ENCODE data around the gene AGPAT4.
"Not testable (repeated sequence)": the region's sequence is repeated elsewhere in the genome, so short reads cannot be mapped to it uniquely, and the experiment has no call there.

AGPAT4 gene

DNA sequence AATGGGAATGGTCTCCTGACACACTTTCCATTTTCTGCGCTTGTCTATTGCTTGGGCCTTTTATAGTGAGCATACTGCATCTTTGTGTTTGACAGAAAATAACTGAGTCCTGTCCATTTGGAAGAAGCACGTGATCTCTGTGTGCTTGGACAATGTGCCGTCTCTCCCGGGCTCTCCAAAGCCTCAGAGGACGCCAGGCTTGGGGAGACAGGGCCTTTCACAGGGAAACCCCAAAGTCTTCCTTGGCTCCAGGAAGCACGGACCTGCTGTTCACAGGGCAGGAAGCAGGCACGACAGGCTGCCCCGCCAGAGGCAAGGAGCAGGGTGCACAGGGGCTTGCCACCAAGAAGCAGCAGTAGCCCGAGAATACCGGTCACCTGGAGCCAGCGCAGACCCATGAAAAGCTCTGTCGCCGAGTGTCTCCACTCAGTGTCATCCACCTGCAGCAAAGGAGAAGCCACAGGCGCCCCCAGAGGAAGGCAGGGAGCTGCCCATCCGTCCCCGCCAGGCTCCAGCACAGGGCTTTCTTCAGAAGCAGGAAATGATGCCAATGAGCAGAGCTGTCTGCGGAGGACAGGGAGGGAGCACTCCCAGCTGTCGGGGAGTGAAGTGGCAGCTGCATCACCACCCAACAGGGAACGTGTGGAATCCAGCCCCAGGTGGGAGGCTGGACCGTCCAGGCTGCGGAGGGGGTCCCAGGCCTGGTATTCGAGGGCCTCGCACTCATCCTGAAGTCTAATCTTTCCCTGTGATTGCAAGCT lies 135.1 kb downstream of the AGPAT4 start:
- no peak for DNase-seq (ENCODE audit: low spot score)

DNA sequence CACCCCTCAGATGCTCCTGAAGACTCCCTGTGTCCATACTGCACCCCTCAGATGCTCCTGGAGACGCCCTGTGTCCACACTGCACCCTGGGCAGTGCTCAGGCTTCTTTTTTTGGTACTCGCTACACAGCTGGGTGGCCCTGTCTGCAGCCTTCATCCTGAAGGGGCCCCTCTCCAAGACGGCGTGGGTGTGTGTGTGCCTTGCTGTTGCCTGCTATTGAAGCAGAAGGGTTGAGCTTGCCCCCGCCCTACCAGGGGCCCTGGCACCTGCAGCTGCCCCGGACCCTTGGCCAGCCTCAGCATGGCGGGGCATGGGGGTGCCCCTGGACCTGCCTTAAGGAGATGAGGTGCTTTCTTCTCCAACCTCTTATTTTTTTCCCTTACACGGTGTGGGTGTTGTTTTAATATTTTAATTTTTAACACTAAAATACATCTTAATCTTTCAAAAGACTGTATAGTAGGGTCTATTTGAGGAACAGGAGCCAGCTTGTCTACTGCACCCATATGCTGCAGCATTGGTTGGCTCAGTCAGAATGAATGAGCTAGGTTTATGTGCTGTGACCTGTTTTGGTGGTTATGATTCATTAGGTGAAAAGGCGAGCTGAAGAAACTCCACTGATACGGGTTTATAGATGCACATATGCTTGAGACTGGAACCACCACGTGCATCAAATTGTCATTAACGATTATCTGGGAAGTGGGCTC lies 135.9 kb downstream of the AGPAT4 start:
- DNase-seq (ENCODE audit: low spot score) = no peak

DNA sequence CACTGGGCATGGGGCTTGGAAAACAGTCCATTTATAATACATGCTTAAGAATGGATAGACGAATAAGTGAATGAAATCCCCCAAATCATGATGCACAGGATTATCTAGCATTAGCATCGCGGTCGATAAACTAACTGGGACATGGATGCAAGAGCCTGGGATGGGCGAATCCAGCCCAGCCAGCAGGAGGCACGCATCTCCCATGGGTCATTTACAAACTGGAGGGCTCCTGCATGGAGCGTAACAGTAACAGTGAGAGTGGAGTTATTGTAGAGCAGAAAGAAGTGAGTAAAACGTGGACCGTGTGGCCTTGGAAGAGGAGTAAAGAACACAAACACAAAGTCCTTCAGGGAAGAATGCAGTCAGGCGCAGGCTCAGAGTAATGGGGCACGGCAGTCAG lies 136.5 kb downstream of the AGPAT4 start:
- no peak for DNase-seq (ENCODE audit: low spot score)

DNA sequence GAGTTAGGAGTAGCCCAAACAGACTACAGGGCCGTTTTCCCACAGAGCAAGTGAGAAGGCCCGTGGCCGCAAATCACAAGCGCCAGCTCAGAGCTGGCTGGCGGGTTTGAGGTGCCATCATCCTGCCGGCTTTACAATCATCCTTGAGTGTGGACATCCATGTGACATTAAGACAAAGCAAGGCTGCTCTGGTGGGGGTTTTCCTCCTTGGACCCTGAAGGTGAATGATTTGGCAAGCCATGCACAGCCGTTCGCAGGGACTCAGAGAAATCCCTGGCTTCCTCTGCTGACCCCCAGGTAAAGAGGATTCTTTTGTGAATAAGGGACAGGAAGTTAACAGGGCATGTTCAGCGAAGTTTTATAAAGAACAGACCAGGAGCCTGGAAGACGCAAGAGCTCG lies 137.2 kb downstream of the AGPAT4 start:
- DNase-seq (ENCODE audit: low spot score) = no peak

DNA sequence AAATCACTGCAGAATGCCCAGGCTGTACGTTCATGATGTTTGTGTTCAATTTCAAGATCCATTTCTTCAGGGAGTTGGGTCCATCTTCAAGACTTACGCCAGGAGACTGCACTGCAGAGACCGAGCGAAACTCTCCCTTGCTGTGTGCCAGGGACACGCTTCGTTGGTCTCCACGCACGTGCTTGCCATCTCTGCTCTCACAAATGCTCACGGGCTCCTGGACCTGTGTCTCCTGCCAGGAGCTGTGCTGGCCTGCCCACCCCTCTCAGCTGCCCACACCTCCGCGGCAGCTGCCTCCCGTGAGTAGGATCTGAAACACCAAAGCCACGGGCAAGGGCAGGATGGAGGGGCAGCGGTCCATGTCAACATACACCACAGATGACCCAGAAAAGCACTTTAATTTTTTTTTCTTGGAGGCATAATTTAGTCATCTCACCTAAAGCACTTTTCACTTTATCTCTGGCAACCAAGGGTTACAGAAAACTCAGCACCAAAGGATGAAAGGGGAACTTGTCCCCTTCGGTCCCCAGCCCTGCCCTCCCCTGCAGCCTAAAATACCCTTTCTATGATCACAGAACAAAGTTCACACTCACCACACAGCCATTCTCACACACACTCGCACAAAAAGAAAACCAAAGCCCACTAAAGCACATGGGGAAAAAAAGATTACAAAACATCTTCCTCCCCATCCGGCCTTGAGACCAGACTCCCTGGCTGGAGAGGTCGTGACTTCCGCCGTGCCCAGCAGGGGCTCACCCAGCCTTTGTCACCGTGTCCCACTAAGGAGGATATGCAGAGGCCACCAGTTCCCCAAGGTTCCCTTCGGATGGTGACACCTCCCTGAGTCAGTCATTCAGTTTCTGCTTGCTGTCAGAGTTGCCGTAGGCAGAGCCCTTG lies 137.9 kb downstream of the AGPAT4 start:
- DNase-seq (ENCODE audit: low spot score) = no peak

DNA sequence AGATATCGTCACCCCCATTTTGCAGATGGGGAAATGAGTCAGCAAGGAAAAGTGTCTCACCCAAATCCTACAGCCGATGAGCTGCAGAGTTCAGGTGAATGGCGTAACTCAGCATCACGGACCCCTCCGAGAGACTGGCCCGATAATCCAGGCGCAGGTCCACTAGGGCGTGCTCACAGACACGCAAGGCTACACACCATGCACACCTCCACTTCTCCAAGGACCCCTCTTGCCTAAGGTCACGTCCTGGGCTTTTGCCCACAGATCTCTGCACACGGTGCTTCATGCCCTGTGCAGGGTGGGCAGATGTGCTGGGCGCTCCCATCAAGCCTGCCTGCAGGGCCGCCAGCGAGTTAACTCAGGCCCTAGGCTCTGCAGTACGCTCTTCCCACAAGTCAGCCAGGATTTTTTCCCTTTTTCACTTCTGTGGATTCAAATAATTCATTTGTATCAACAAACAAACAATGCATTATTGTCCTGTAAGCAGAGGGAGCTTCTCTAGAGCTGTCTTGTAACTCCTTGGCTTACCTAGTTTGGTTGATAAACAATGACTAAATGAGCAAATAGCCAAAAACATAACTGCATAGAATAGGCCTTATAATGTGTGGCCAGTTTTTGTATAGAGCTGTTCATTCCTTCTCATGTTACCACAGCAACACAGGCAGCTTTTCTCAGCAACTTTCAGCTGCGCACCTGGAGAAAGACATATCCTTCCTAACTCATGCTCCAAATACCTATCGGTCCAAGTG lies 139.1 kb downstream of the AGPAT4 start:
- DNase-seq (ENCODE audit: low spot score) = no peak

DNA sequence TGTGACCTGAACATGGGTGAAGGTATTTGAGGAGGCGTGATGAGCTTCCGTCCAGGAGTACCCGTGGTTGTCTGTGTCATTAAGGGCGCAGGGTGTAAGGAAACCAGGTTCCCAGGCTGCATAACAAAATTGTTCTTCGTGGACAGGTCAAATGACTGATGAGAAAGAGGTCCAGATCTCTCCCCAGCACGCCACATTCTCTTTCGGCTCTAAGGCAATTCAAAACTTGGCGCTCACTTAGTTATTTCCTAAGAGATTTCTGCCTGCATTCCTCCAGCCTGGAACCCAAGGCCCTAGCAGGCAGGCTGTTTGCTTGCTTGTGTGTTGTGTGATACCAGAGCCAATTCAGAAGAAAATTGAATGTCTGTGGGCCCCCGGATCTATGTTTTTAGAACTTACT lies 139.9 kb downstream of the AGPAT4 start:
- DNase-seq (ENCODE audit: low spot score) = no peak

DNA sequence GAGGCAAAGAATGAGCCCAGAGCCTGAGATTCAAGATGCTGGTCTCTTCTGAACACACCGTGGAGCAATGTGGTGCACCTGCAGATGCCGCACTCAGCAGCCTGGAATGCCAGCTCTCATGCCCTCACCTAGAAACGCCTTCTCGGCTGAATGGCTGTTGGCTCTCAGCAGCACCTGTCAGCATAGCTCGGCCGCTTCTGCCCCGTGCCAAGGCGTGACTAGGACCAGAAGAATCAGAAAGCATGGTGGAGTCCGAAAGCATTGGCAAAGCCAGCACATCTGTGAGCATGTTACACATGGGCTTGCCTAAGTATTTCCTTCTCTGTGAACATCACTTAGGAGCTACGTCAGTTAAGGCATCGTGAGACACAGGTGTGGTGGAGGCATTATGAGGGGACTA lies 141.5 kb downstream of the AGPAT4 start:
- DNase-seq (ENCODE audit: low spot score) = no peak

DNA sequence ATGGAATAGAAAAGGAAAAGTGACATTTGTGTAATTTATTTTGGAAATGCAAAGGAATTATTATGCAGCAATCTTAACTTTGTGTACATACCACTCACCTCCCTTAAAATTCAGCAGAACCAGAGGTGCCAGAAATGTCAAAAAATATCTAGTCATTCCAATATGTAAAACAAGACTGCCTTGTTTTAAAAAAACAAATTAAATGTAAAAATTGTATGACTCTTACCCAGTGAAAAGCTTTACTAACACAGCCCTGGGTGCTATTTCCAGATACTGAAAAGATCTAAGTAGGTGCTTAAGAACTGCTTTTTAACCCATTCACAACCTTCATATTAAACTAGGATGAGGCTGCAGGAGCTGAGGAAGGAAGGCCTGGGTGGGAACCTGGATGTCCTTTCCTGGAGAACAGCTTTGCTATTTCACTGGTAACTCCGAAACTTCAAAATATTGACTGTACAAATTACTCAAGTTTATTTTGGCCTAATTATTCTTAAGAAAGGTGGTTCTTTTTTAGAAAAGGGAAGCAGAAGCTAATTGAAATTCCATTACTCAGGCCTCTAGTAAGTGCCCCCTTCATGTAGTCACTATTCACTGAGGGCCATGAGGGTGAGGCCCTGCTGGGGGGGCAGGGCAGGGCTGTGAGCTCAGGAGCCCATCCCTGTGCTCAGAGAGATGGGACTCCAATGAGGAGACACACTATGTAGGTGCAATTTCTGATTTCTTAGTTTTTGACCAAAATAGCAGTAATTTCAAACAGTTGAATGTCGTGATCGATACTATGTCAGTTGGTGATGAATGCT lies 142.7 kb downstream of the AGPAT4 start:
- no peak for DNase-seq (ENCODE audit: low spot score)

DNA sequence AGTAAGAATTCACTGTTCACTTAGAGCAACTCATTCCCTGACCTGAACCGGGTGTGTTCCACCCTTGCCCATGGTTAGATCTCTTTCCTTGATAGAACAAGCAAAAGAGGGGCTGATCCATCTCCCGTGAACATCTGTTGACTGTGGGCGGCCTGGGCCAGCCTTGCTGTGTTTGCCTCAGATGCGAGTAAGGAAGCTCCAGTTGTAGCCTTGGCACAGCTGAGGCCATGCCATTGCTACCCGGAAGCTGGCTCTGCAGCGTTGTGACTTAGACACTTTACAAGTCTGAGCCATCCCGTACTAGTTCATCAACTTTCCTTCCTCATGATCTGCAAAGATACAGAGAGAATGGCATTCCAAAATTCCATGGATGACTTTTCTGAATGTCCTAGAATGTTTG lies 143.3 kb downstream of the AGPAT4 start:
- no peak for DNase-seq (ENCODE audit: low spot score)

DNA sequence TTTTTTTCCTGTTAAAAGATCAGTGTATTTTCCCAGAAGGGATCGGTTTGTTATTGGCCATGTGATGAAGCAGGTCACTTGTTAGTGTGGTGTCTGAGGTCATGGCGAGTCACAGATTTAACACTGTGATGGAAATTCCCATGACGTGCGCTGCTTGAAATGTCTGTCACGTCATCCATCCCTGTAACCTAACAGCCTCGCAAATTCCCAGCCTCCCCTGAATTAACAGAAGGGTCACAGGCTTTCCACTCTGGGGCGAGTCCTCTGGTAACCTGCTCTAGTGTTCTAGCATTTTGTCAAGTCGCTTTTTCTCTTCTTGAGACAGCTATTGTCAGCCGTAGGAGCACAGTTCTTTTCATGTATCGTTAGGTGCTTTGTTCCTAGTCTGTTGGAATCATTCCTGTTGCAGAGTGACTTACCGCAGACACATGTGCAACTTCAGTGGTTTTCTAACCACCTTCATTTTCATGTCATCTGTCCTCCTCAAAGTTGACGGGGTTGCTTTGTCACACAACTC lies 145.1 kb downstream of the AGPAT4 start:
- no peak for DNase-seq (ENCODE audit: low spot score)

DNA sequence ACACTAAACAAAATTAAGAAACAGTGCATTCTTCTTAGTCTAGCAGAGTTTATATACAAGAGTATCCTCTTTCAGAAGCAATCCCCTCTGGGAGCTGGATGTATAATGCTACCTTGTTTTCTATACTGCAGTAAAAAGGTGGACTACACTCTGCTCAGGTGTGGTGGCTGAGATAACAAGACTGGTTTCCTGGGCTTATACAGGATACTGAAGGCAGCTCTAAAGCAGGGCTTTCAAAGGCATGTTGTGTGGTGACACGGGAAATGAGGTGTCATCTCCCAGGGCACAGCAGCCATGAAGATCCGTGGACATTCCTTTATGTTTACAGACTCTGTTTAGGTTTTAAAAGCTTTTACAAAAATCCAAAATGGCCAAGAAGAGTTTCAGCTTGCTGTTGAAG lies 145.6 kb downstream of the AGPAT4 start:
- no peak for DNase-seq (ENCODE audit: low spot score)

DNA sequence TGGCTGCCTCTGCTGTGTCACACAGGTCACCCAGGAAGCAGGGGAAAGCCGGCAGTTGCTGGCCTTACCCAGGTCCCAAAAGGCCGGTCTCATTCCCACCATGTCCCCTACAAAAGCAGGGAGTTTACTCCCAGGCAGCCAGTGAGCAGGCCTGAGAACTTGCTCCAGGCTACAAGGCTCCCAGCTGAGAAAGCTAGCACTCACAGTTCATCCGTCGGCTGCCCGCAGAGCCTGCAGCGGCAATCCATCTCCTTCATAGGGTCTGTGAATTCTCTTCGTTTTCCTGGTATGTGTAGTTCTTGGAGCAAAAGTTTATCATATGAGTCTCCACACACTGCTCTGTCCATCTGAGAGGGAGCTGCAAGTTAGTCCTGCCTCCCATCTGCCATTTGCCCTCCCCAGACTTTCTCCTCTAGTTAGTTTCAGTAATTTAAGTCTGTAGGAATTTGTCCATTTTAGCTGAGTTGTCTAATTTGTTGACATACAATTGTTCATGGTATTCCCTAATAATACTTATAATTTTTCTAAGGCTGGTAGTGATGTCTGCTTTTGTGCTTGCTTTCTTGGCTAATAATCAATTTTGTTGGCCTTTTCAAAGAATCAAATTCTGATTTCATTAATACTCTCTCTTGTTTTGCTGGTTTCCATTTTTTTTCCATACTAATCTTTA lies 146.7 kb downstream of the AGPAT4 start:
- DNase-seq (ENCODE audit: low spot score) = no peak

DNA sequence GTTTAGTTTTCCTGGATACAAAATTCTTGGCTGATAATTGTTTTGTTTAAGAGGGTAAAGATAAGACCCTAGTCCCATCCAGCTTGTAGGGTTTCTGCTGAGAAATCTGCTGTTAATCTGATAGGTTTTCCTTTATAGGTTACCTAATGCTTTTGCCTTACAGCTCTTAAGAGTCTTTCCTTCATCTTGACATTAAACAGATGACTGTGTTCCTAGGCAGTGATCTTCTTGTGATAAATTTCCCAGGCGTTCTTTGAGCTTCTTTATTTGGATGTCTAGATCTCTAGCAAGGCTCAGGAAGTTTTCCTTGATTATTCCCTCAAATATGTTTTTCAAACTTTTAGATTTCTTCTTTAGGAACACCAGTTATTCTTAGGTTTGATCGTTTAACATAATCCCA lies 148.3 kb downstream of the AGPAT4 start:
- DNase-seq (ENCODE audit: low spot score) = no peak

DNA sequence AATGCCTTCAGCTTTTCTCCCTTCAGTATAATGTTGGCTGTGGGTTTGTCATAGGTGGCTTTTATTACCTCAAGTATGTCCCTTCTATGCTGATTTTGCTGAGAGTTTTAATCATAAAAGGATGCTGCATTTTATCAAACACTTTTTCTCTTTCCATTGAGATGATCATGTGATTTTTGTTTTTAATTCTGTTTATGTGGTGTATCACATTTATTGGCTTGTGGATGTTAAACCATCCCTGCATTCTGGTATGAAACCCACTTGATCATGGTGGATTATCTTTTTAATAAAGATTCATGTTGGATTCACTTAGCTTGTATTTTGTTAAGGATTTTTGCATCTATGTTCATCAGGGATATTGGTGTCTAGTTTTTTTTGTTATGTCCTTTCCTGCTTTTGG lies 150.5 kb downstream of the AGPAT4 start:
- not testable (repeated sequence) for DNase-seq (ENCODE audit: low spot score)

DNA sequence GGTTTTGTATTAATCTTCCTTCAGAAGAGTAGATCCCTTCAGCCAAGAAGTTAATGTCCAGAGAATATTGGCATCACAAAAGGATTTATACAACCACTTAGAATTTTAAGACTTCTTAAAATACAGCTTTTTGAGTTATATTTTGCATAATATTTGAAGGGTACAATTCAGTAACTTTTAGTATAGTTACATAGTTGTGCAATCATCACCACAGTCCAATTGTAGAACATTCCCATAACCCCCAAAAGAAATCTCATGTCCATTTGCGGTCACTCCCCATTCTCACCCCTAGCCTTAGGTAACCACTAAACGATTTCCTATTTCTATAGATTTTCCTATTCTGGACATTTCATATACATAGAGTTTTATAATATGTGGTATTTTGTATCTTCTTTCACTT lies 155.9 kb downstream of the AGPAT4 start:
- no peak for DNase-seq (ENCODE audit: low spot score)

DNA sequence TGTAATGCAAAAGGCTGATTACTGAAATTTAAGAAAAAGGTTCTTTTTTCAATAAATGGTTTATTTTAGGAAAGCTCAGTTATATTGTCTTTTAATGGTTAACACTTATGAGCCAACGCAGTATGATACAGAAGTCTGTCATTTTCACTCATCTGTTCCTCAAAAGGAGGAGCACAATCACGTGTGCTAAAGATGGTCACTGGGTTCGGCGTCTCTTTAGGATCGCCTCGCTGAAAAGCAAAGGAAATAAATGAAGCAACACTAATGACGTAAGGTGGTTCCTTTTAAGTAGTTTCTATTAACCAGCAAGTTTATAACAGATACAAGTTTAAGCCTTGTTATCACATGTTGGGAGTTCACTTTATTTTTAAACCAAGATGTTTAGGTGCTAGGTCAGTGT lies 156.6 kb downstream of the AGPAT4 start:
- no peak for DNase-seq (ENCODE audit: low spot score)

DNA sequence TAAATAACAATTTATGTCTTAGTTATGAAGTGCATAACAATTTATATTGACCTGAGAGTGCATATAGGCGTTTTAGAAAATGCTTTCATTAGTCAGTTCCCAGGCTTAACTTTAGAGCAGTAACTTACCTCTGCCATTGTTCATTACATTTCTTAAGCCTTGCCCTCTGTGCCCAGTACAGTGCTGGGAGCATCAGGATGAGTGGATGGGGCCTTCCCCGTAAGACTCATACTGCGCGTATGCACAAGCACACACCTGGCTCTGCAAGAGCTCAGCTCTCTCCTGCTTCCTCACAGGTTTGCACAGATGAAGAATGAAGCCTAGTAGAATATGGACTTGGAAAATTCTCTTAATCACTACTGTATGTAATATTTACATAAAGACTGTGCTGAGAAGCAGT lies 157.3 kb downstream of the AGPAT4 start:
- DNase-seq (ENCODE audit: low spot score) = no peak

DNA sequence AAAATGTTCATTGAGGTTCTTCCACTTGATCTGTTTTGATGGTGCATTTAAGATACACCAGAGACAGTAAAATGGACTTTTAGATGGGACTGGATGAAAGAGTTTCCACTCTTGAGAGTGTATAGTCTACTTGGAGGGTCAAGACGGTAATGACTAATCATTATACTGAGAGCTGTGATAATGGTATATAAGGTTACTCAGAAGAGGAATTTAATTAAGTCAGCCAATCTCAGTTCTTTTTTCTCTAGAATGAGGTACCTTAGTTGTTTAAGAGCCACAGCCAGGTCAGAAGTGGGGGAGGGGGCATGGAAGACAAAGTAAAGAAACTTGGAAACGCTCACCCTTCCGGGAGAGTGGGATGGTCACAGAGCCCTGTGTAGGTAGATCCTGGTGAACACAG lies 158.4 kb downstream of the AGPAT4 start:
- no peak for DNase-seq (ENCODE audit: low spot score)

DNA sequence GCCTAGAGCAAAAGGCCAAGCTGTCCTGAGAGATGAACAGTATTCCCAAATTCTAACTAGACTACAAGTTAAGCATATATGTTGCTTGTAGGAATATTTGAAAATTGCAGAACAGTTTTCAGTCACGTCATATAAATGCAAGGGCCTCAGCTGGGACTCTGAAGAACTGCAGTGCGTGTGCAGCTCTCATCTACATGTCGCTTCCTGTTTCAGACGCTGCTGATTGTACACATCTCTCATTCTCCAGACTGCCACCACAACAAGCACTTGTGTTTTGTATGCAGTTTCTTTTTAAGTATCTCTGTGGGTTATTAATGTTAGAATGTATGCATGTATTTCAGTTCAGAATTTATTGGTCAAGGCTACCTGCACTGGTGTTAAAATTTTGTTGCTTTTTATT lies 162.6 kb downstream of the AGPAT4 start:
- DNase-seq (ENCODE audit: low spot score) = no peak
